Esophagus muscularis mucosa (tissue), 4 donors: Measurements from ENCODE around the gene DTD1. TPM values are rescaled to one million over a fixed set of nuclear protein-coding genes. Genes with fewer than 3 reads are reported as not detected.

Experiments
- DNase-seq: peaks from one replicate; pipeline ENCODE4 v3.0.0-alpha.2; 2017; ENCODE audit errors: extremely low spot score
- H3K27ac ChIP-seq, 4 donors: fragments of 200-600 bp; sonication (generic); replicated peaks in 1 of 4; 1 replicate in 3 of 4; 2 replicates in 1 of 4; pipeline ENCODE4 v1.5.1; 2016 to 2019; ENCODE audit warnings: mild to moderate bottlenecking in 1 of 4
- H3K27me3 ChIP-seq, 4 donors: fragments of 200-600 bp; sonication (generic); one replicate each; pipeline versions ENCODE4 v1.5.1 to v1.6.0; 2016 to 2019
- H3K36me3 ChIP-seq, 4 donors: fragments of 200-600 bp; sonication (generic); one replicate each; pipeline ENCODE4 v1.5.1; 2016 to 2019
- H3K4me1 ChIP-seq, 4 donors: fragments of 200-600 bp; sonication (generic); one replicate each; pipeline ENCODE4 v1.5.1; 2016 to 2019
- H3K4me3 ChIP-seq, 4 donors: fragments of 200-600 bp; sonication (generic); 1 replicate in 2 of 4; 2 replicates in 2 of 4; pipeline ENCODE4 v1.5.1; 2016 to 2019; ENCODE audit warnings: mild to moderate bottlenecking in 4 of 4, moderate library complexity in 1 of 4
- H3K9me3 ChIP-seq, 4 donors: fragments of 200-600 bp; sonication (generic); 1 replicate in 3 of 4; 2 replicates in 1 of 4; pipeline ENCODE4 v1.5.1; 2016 to 2019
- CTCF ChIP-seq, 3 experiments: fragments of 200-600 bp in 2 of 3; fragments of 450-650 bp in 1 of 3; sonication (generic) in 2 of 3; IDR thresholded peaks; one replicate each; pipeline ENCODE4 v1.5.1; 2017 to 2019; ENCODE audit warnings: antibody characterized with exemption in 3 of 3, mild to moderate bottlenecking in 2 of 3, moderate library complexity in 1 of 3
- EP300 ChIP-seq: sonication (generic); formaldehyde crosslinking; IDR thresholded peaks from one replicate; pipeline ENCODE4 v1.6.1; 2017; ENCODE audit warnings: antibody characterized with exemption
- POLR2A ChIP-seq: fragments of 450-650 bp; IDR thresholded peaks from one replicate; pipeline ENCODE4 v1.6.1; 2017; ENCODE audit warnings: antibody characterized with exemption, moderate library complexity, mild to moderate bottlenecking, low read depth
- POLR2AphosphoS5 ChIP-seq, 2 donors: sonication (generic); formaldehyde crosslinking; IDR thresholded peaks; one replicate each; pipeline ENCODE4 v1.6.1; 2017; ENCODE audit warnings: antibody characterized with exemption in 2 of 2
- WGBS: methylation state at CpG from one replicate; pipeline ENCODE4 v1.1.5; 2018; 5-methylcytosine and 5-hydroxymethylcytosine counted together
- intact Hi-C: fragments of 100-400 bp; cut with DNase I; formaldehyde crosslinking; loops from one replicate; pipeline ENCODE4 v1.15.1; 2023
- total RNA-seq, 4 donors: library from RNA; depleted of rRNA; stranded (reverse); fragments of >200 nt; gene quantifications; one replicate each; pipeline versions ENCODE4 v1.1.0 to v1.2.1, GENCODE V29; 2016

Gene DTD1
- total RNA-seq, 4 donors from 2014 or later = 15.1 to 20.0 (median 17.5) TPM

- TF ChIP-seq POLR2A (no peak), CTCF (IDR thresholded peaks at IDR 0.05) (no peak), EP300 (no peak), POLR2AphosphoS5 (IDR thresholded peaks at IDR 0.05) (no peak)
- 89% methylated on average over 6 of the region's 6 CpGs for WGBS
- DNase-seq = no peak
- H3K4me1 ChIP-seq = no peaks in the 10 kb centered on the region
- H3K9me3 ChIP-seq = no peaks in the 10 kb centered on the region
- H3K4me3 ChIP-seq = no peak overlapping the region
- intact Hi-C loops = no loop called here
- no peak overlapping the region for H3K27ac ChIP-seq
- no peaks in the 10 kb centered on the region for H3K27me3 ChIP-seq
- H3K36me3 ChIP-seq = no peaks in the 10 kb centered on the region
Measured at GRCh38 chr20:18662279-18663040, 74.6 kb downstream of the DTD1 start.

- Histone ChIP-seq H3K9me3 (no peaks in the 10 kb centered on the region), H3K4me3 (no peak overlapping the region), H3K27me3 (no peaks in the 10 kb centered on the region), H3K27ac (no peak overlapping the region), H3K36me3 (no peaks in the 10 kb centered on the region), H3K4me1 (no peaks in the 10 kb centered on the region)
- no peak for DNase-seq
- TF ChIP-seq POLR2AphosphoS5 (IDR thresholded peaks at IDR 0.05) = no peak
- no peak for TF ChIP-seq EP300
- TF ChIP-seq POLR2A = no peak
- TF ChIP-seq CTCF (IDR thresholded peaks at IDR 0.05) = no peak
- intact Hi-C loops = no loop called here
- WGBS = 73% methylated on average over 2 of the region's 2 CpGs
Measured at GRCh38 chr20:18663932-18664331, 76.1 kb downstream of the DTD1 start.

GRCh38 chr20:18665135-18665534, 77.3 kb downstream of the DTD1 start:
- intact Hi-C loops = no loop called here
- no CpG with 5 or more reads among the region's 2 CpGs for WGBS
- H3K4me1 ChIP-seq = peaks cover 0 to 4% (median 0%) of the 10 kb centered on the region in 4 donors

GRCh38 chr20:18666803-18667415, 79.1 kb downstream of the DTD1 start:
- no peak for DNase-seq
- TF ChIP-seq POLR2AphosphoS5 (IDR thresholded peaks at IDR 0.05) (no peak), EP300 (no peak), POLR2A (no peak), CTCF (IDR thresholded peaks at IDR 0.05) (no peak)
- Histone ChIP-seq H3K27me3 (no peaks in the 10 kb centered on the region), H3K4me3 (no peak overlapping the region), H3K4me1 (peaks cover 0 to 4% (median 0%) of the 10 kb centered on the region in 4 donors), H3K27ac (no peak overlapping the region), H3K36me3 (no peaks in the 10 kb centered on the region), H3K9me3 (no peaks in the 10 kb centered on the region)
- intact Hi-C loops = no loop called here
- 74% methylated on average over 9 of the region's 9 CpGs for WGBS

More at GRCh38 chr20:18665135-18665534, 77.3 kb downstream of the DTD1 start:
- Histone ChIP-seq H3K36me3 (no peaks in the 10 kb centered on the region), H3K9me3 (no peaks in the 10 kb centered on the region), H3K27ac (no peak overlapping the region), H3K27me3 (no peaks in the 10 kb centered on the region), H3K4me3 (no peak overlapping the region)
- no peak for DNase-seq
- TF ChIP-seq POLR2AphosphoS5 (IDR thresholded peaks at IDR 0.05) = no peak
- no peak for TF ChIP-seq CTCF (IDR thresholded peaks at IDR 0.05)
- no peak for TF ChIP-seq EP300
- no peak for TF ChIP-seq POLR2A
